Measurements from ENCODE around the gene RFXAP.

- TF ChIP-seq ZNF138 (CRISPR knock-in tag; conservative IDR thresholded peaks at IDR 0.05) (no peak), MAX (CRISPR knock-in tag; IDR thresholded peaks at IDR 0.05) (no peak)
- TF ChIP-seq, protein P1, sequence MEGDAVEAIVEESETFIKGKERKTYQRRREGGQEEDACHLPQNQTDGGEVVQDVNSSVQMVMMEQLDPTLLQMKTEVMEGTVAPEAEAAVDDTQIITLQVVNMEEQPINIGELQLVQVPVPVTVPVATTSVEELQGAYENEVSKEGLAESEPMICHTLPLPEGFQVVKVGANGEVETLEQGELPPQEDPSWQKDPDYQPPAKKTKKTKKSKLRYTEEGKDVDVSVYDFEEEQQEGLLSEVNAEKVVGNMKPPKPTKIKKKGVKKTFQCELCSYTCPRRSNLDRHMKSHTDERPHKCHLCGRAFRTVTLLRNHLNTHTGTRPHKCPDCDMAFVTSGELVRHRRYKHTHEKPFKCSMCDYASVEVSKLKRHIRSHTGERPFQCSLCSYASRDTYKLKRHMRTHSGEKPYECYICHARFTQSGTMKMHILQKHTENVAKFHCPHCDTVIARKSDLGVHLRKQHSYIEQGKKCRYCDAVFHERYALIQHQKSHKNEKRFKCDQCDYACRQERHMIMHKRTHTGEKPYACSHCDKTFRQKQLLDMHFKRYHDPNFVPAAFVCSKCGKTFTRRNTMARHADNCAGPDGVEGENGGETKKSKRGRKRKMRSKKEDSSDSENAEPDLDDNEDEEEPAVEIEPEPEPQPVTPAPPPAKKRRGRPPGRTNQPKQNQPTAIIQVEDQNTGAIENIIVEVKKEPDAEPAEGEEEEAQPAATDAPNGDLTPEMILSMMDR (IDR thresholded peaks at IDR 0.05) = no peak
Observed at GRCh38 chr13:36783890-36784289, 35.1 kb upstream of the RFXAP start.
